ENCODE results near the gene F8. TPM values are rescaled to one million over a fixed set of nuclear protein-coding genes. Genes with fewer than 3 reads are reported as not detected.

The F8 gene
- total and polyA plus RNA-seq, 2 of the 4 experiments (the other 2 are of a cell fraction), result 1.4 to 1.5 TPM

- Histone ChIP-seq H3K36me3 (ENCODE audit: control insufficient read depth, insufficient read depth, low read length) (no peaks in the 10 kb centered on the region), H3K4ac (ENCODE audit: low read depth, low read length) (no peak overlapping the region), H4K8ac (ENCODE audit: low read depth in 2 of 2, low read length in 2 of 2) (no peak overlapping the region), H2BK5ac (ENCODE audit: low read depth, low read length, poor library complexity, severe bottlenecking) (peak overlapping the region; percentile 76), H3K79me1 (ENCODE audit: low read depth in 1 of 2, low read length in 2 of 2) (no peaks in the 10 kb centered on the region), H4K91ac (ENCODE audit: insufficient read depth, low read depth, low read length) (no peak overlapping the region), H2BK20ac (ENCODE audit: low read depth, low read length) (0 out of 2 replicates have a peak overlapping the region, but pooled peaks have one; percentile 26), H3K9me1 (ENCODE audit: insufficient read depth, low read length) (no peaks in the 10 kb centered on the region), H4K5ac (ENCODE audit: low read depth, low read length) (no peak overlapping the region; the same call in 1 of the 2 replicates), H2BK15ac (ENCODE audit: low read depth, low read length) (no peak overlapping the region), H3K4me2 (ENCODE audit: low read depth, low read length) (peak overlapping the region; percentile 50; the same call in 1 of the 2 replicates), H3K23ac (ENCODE audit: low read depth, low read length) (no peak overlapping the region), H4K20me1 (ENCODE audit: insufficient read depth, low read length) (no peaks in the 10 kb centered on the region), H3K4me3 (ENCODE audit: insufficient read depth, low read depth, low read length) (no peak overlapping the region), H3K14ac (replicated peaks; ENCODE audit: low read depth, low read length) (no peak overlapping the region), H3K27me3 (ENCODE audit: control insufficient read depth, insufficient read depth, low read length) (0 out of 2 replicates have a peak, but pooled peaks cover 1% of the 10 kb centered on the region), H3K56ac (ENCODE audit: extremely low read depth, insufficient read depth, low read length) (no peak overlapping the region), H3K9ac (ENCODE audit: low read depth, low read length) (no peak overlapping the region), H3K9me3 (ENCODE audit: control insufficient read depth, insufficient read depth, low read length) (no peaks in the 10 kb centered on the region), H3K27ac (ENCODE audit: insufficient read depth, low read length) (no peak overlapping the region; the same call in 1 of the 2 replicates), H3K4me1 (ENCODE audit: control insufficient read depth, insufficient read depth, low read length) (peaks cover 1% of the 10 kb centered on the region; the same call in 1 of the 2 replicates), H3K18ac (ENCODE audit: low read depth, low read length) (no peak overlapping the region), H2BK120ac (ENCODE audit: low read depth, low read length) (no peak overlapping the region; the same call in 1 of the 2 replicates), H2AFZ (replicated peaks; ENCODE audit: low read length, poor library complexity) (no peak overlapping the region), H2AK5ac (ENCODE audit: low read depth, low read length) (no peak overlapping the region), H2AK9ac (replicated peaks; ENCODE audit: low read depth, low read length, poor library complexity) (no peak overlapping the region)
- dilution Hi-C loops (cut with HindIII; ENCODE audit: low sequenced_read_pairs, unreplicated experiment), result no loop called here
- no peak for TF ChIP-seq CTCF (conservative IDR thresholded peaks at IDR 0.05; ENCODE audit: low read depth, low read length)
- 0 out of 2 replicates have a peak, but pooled peaks have one; percentile 22 for TF ChIP-seq FOS (IDR thresholded peaks at IDR 0.05; ENCODE audit: low read depth, low read length)
- DNase-seq, result peak; percentile 86
- no CpG with 5 or more reads among the region's 5 CpGs for WGBS, 2 experiments (ENCODE audit: extremely low coverage in 2 of 2, insufficient read length in 1 of 2)
- intact Hi-C loops (cut with micrococcal nuclease), result no loop called here
- ChIA-PET POLR2A (ENCODE audit: unreplicated experiment) (no interaction called here), CTCF (interaction anchor here (1.0 kb wide), 1 partner anchor 10 kb away, joined by 3 read pairs; the partner anchor contains the start of gene MPP1)
- BruUV-seq (replicated peaks), result no TSS peak
- peak; percentile 77 for ATAC-seq (ENCODE audit: low read depth)
- in situ Hi-C loops (cut with MboI; ENCODE audit: low sequenced_read_pairs), result no loop called here
Observed at GRCh38 chrX:154815274-154815818, 207.2 kb downstream of the F8 start.
